HG02642 (cell line): ENCODE results near the gene ZNF343.

Experiments used
- ATAC-seq: cut with Tn5 transposase; IDR thresholded peaks from one replicate; pipeline ENCODE4 v1.9.1; 2021; ENCODE audit warnings: mild to moderate bottlenecking; ENCODE audit not compliant: unreplicated experiment, poor library complexity

Gene ZNF343

DNA sequence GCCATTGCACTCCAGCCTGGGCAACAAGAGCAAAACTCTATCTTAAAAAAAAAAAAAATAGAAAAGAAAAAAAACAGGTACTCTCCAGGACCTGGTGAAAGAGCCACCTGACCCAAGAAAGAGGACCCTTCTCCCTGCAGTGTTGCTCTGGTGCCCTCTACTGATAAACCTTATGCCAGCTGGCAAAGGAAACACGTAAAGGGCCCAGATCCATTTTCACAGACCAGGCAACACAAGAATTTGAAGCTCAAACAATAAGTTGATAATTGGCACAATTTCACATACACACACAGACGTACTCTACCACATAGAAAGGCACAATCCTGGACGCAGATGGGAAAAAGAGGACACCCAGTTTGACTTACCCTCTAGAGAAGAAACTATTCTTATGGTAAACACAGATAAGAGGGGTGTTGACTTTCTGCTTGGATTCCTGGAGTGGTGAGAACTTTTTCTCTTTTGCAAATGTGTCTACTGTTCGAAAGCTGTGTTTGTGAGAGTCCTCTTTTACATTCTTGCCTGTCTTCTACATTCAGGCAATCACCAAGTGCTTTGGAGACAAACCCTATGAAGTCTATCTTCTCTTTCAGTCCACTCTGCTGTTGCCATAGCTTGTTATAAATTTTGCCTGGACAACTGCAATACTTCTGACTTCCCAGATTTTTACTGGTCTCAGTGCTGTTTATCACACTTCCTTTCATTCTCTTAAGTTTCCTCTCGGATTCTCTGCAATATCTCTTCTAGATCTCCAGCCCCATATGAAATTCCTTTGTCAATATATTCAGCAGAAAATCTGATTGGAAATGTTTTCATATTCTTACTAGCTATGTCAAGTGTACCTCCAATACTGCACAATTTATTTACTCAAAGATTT lies 31.7 kb downstream of the ZNF343 start:
- ATAC-seq, result no peak

- ATAC-seq, result no peak
Measured at GRCh38 chr20:2475850-2476741, 32.6 kb downstream of the ZNF343 start.

- no peak for ATAC-seq
Measured at GRCh38 chr20:2473516-2473915, 35.2 kb downstream of the ZNF343 start.

- ATAC-seq, result peak; percentile 98
Measured at GRCh38 chr20:2470423-2471193, 38.1 kb downstream of the ZNF343 start, which contains the start of gene SNRPB. Gene SNRPB (minus strand): TSS chr20:2470789. CDS start chr20:2470690, 99 bp downstream.

GRCh38 chr20:2469991-2470422 lies 38.7 kb downstream of the ZNF343 start:
- peak; percentile 34 for ATAC-seq

- ATAC-seq, result no peak
Measured at GRCh38 chr20:2468581-2469407, 39.9 kb downstream of the ZNF343 start.

DNA sequence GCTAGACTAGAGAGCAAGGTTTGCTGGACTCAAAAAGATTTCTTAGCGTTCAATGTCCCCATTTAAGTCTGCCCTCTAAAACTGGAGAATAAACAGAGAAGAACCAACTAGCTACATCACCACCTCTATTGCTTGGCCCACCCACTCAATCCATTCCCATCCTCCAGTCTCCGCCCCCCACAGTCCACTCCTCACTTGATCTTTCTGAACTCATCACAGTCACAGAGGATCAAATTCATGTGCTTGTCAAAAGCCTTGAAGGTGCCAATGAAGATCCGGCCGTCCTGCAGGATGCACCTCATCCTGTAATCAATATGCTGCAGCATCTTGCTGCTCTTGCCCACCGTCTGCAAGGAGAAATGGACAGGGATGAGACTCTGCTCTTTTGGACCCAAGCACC lies 41.3 kb downstream of the ZNF343 start:
- ATAC-seq, result no peak

DNA sequence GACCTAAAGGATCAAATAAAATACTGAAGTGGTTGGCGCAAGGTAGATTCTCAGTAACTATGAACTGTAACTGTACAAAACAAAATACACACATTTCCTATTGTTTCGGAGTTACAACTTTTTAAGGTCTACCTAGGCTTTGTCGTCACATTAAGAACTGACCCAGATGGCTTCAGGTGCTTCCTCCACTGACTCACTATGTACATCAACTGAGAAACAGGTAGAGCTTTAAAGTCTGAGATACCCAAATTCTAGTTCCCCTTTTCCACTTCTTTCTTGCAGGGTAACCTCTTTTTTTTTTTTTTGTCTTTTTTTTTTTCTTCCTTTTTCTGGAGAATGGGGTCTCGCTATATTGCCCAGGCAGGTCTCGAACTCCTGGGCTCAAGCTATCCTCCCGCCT lies 43.6 kb downstream of the ZNF343 start:
- no peak for ATAC-seq

DNA sequence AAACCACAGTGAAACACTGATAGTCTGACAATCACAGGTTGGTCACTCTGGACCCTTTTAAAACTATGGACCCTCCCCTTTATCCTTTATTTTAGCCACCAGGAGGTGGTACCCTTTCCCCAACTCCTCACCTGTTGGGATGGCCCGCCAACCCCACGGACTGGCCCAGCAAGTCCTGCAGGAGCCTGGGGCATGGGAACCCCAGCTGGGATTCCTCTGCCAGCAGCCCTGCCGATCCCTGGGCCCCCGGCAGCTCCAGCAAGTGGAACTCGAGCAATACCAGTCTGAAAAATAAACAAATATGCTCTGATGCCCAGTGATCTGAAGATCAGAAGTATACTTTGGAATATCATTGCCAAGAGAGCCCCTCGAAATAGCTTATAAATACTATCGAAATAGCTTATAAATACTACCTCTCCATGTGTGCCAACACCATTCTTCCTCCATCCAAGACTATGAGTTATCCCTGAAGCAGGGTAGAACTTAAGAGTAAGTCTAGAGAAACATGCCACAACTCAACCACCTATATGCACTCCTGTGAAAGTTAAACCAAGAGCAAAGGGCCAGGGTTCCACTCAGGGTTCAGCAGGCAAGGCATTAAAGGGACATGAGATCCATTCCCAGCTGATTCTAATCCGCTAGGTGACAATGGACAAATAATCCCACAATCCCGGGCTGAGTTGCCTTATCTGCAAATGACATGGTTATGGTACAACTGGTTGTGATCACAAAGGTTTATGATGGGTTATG lies 44.9 kb downstream of the ZNF343 start:
- ATAC-seq, result no peak

GRCh38 chr20:2462484-2462883 lies 46.2 kb downstream of the ZNF343 start:
- ATAC-seq, result no peak

GRCh38 chr20:2460752-2461424 lies 47.8 kb downstream of the ZNF343 start:
- ATAC-seq, result no peak

DNA sequence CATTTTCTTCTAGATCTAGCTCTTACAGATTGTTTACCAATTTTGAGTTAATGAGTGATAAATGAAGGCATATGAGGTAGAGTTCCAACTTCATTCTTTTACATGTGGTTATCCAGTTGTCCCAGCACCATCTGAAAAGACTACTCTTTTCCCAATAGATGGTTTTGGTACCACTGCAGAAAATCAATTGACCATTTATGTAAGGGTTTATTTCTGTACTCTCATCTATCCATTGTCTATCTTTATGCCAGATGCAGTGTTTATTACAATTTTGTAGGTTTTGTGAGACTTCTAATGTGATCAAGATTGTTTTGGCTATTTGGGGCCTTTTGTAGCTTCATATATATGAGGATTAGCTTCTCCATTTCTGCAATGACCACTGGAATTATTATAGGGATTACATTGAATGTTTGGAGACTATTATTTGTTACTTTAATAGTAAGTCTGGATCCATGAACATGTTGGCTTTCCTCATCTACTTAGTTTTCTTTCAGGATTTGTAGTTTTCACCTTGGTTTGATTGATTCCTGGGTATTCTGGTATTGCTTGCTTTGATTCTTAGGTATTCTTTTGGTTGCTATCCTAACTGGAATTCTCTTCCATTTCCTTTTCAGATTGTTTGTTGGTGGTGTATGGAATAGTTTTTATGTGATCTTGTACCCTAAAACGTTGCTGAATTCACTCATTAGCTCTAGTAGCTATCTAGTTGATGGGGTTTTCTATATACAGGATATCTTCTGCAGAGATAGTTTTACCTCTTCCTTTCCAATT lies 48.5 kb downstream of the ZNF343 start:
- ATAC-seq, result no peak

DNA sequence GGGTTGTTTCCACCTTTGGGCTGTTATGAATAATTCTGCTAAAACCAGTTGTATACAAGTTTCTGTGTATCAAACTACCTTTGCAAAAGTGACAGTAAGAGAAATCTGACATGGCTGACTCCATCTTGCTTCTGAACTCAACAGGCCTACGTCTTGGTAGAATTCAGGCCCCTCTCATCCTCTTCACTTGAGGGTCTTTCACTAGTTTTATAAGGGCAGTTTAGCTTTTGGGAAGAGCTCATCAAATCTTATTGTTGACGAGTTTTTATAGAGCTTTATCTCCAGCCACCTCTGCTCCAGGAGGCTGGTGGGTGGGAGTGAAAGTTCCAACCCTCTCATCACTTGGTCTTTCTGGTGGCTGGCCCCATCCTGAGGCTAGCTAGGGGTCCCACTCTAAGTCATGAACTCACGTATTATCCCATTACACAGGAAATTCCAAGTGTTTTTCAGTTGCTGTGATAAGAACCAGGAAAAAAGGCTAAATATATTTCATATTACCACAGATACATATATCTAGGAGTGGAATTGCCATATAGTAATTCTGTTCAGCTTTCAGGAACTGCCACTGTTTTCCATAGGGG lies 49.7 kb downstream of the ZNF343 start:
- no peak for ATAC-seq

DNA sequence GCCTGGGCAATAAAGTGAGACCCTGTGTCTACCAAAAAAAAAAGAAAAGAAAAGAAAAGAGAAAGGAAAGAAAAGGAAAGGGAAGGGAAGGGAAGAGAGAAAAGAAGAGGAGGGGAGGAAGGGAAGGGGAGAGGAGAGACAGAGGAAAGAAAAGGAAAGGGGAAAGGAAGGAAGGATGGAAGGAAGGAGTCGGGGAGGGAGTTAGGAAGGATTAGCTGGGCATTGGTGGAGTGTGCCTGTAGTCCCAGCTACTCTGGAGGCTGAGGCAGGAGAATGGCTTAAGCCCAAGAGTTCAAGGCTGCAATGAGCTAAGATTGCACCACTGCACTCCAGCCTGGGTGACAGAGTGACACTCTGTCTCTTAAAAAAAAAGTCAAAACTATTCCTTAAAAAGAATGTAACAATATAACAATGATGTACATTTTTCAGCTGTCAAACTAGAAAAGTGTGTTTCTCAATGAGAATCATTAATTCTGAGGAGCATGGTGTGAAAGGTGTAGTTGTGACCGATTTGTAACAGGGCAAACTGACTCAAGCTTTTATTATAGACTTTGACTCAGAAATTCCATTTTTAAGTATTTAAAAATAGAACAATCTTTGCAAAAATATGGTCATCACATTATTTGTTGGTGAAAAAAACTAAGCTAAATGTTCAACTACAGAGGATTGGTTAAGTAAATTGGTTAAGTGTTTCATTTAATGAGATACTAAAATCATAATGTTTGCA lies 52.8 kb downstream of the ZNF343 start:
- ATAC-seq, result no peak

DNA sequence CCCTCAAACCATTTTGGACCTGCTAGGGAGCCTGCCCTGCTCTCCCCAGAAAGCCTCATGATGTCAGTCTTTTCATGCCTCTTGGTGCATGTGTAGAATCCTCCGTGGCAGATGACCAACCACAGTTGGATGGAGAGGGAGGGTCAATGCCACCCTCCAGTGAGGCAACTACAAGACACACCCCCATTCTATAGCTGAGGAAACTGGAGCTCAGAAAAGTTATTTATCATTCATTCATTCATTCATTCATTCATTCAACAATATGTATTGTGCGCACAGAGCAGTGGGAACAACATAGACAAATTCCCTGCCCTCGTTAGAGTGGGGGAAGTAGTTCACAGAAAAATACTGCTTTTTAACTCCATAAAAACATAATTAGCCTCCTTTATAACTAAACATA lies 54.9 kb downstream of the ZNF343 start:
- ATAC-seq, result no peak

- ATAC-seq, result no peak
Measured at GRCh38 chr20:2451939-2452732, 56.6 kb downstream of the ZNF343 start.
